H1 (cell line): ENCODE data around the gene GPR83. TPM values are rescaled to one million over a fixed set of nuclear protein-coding genes. Genes with fewer than 3 reads are reported as not detected.

ENCODE experiments used
- CTCF ChIA-PET: fragments of 300-600 bp; sonication (Branson Sonifier 250); formaldehyde crosslinking; loops from one replicate; lab custom pipeline; 2021; ENCODE audit not compliant: partially characterized antibody; lab: Charles Lee
- POLR2A ChIA-PET: fragments of 300-600 bp; sonication (Branson Sonifier 250); formaldehyde crosslinking; loops from one replicate; lab custom pipeline; 2021; ENCODE audit warnings: inconsistent platforms; ENCODE audit not compliant: partially characterized antibody; lab: Charles Lee
- DNase-seq, 2 experiments: peaks; one replicate each; pipeline versions ENCODE4 v3.0.0 to v3.0.0-alpha.2; 2010 to 2022; ENCODE audit warnings: low spot score in 2 of 2, low read depth in 1 of 2, mixed read lengths in 1 of 2
- FAIRE-seq: peaks from 2 replicates; lab custom pipeline; 2011; peaks lifted over from hg19 to GRCh38; lab: Jason Lieb, UNC
- H2AFZ ChIP-seq: 2 replicates; pipeline ENCODE4 v1.8.1; 2012; ENCODE audit warnings: low read length, inconsistent platforms
- H2AK5ac ChIP-seq: 2 replicates; pipeline ENCODE4 v1.6.1; 2013; ENCODE audit warnings: low read depth, low read length
- H2BK120ac ChIP-seq: replicated peaks from 2 replicates; pipeline ENCODE3; 2013; ENCODE audit warnings: low read depth, low read length, inconsistent platforms
- H2BK12ac ChIP-seq: 2 replicates; pipeline ENCODE4 v1.6.1; 2013; ENCODE audit warnings: low read depth, low read length
- H2BK15ac ChIP-seq: 2 replicates; pipeline ENCODE4 v1.6.1; 2013; ENCODE audit warnings: low read length
- H2BK20ac ChIP-seq: 2 replicates; pipeline ENCODE4 v1.6.1; 2013; ENCODE audit warnings: low read length
- H2BK5ac ChIP-seq: 2 replicates; pipeline ENCODE4 v1.6.1; 2013; ENCODE audit warnings: low read depth, low read length
- H3K14ac ChIP-seq: 2 replicates; pipeline ENCODE4 v1.6.1; 2013; ENCODE audit warnings: inconsistent platforms; ENCODE audit not compliant: insufficient read length
- H3K18ac ChIP-seq: 2 replicates; pipeline ENCODE4 v1.6.1; 2013; ENCODE audit warnings: low read length; ENCODE audit errors: extremely low read depth
- H3K23ac ChIP-seq: 2 replicates; pipeline ENCODE4 v1.6.1; 2013; ENCODE audit warnings: inconsistent platforms; ENCODE audit not compliant: insufficient read length
- H3K23me2 ChIP-seq: 2 replicates; pipeline ENCODE4 v1.6.1; 2013; ENCODE audit warnings: low read depth, low read length
- H3K27ac ChIP-seq: 2 replicates; pipeline ENCODE4 v1.6.1; 2011; ENCODE audit warnings: low read depth, low read length, inconsistent platforms
- H3K27me3 ChIP-seq, 4 experiments: replicated peaks in 1 of 4; 1 replicate in 1 of 4; 2 replicates in 3 of 4; pipeline versions ENCODE4 v1.6.1 to v1.8.1; 2011 to 2013; ENCODE audit warnings: low read length in 3 of 4, mild to moderate bottlenecking in 3 of 4, inconsistent platforms in 2 of 4, mixed read lengths in 2 of 4, moderate library complexity in 1 of 4; ENCODE audit not compliant: control insufficient read depth in 3 of 4, insufficient read depth in 3 of 4; ENCODE audit errors: extremely low read depth in 1 of 4
- H3K36me3 ChIP-seq, 4 experiments: 2 replicates each; pipeline versions ENCODE4 v1.6.1 to v1.8.1; 2011 to 2013; ENCODE audit warnings: mild to moderate bottlenecking in 4 of 4, low read length in 3 of 4, moderate library complexity in 2 of 4, control low read depth in 1 of 4, inconsistent platforms in 1 of 4; ENCODE audit not compliant: insufficient read depth in 4 of 4, control insufficient read depth in 2 of 4
- H3K4ac ChIP-seq: replicated peaks from 2 replicates; pipeline ENCODE3; 2013; ENCODE audit warnings: low read length, low read depth, mixed read lengths, inconsistent platforms; ENCODE audit not compliant: insufficient read length
- H3K4me1 ChIP-seq, 4 experiments: replicated peaks in 1 of 4; 1 replicate in 1 of 4; 2 replicates in 3 of 4; pipeline versions ENCODE4 v1.6.1 to v1.8.1; 2011 to 2013; ENCODE audit warnings: low read length in 3 of 4, inconsistent platforms in 2 of 4, mixed read lengths in 1 of 4; ENCODE audit not compliant: insufficient read depth in 4 of 4, control insufficient read depth in 3 of 4
- H3K4me2 ChIP-seq, 2 experiments: 2 replicates each; pipeline versions ENCODE4 v1.6.1 to v1.8.1; 2011 to 2013; ENCODE audit warnings: low read depth in 2 of 2, low read length in 2 of 2, control low read depth in 1 of 2, inconsistent platforms in 1 of 2, mild to moderate bottlenecking in 1 of 2; ENCODE audit not compliant: insufficient read depth in 1 of 2
- H3K4me3 ChIP-seq, 4 experiments: fragments of 200-600, 300-600 bp in 1 of 4; sonication (generic), shearing (Covaris generic), sonication (Bioruptor Twin) in 1 of 4; 2 replicates each; pipeline versions ENCODE4 v1.5.1 to v1.8.1; 2011 to 2016; ENCODE audit warnings: low read length in 4 of 4, low read depth in 3 of 4, control low read depth in 2 of 4, inconsistent platforms in 2 of 4, mild to moderate bottlenecking in 2 of 4, mixed read lengths in 1 of 4, moderate library complexity in 1 of 4; ENCODE audit not compliant: insufficient read depth in 2 of 4; ENCODE audit errors: extremely low read depth in 1 of 4
- H3K56ac ChIP-seq: replicated peaks from 2 replicates; pipeline ENCODE3; 2013; ENCODE audit warnings: low read depth, mild to moderate bottlenecking, mixed read lengths, low read length, inconsistent platforms; ENCODE audit not compliant: insufficient read length
- H3K79me1 ChIP-seq: 2 replicates; pipeline ENCODE4 v1.6.1; 2013; ENCODE audit warnings: low read depth, low read length, control low read depth
- H3K79me2 ChIP-seq, 2 experiments: 2 replicates each; pipeline versions ENCODE4 v1.6.1 to v1.8.1; 2012 to 2013; ENCODE audit warnings: low read length in 2 of 2, mild to moderate bottlenecking in 2 of 2, inconsistent platforms in 1 of 2; ENCODE audit not compliant: insufficient read depth in 2 of 2, control insufficient read depth in 1 of 2
- H3K9ac ChIP-seq, 4 experiments: replicated peaks in 1 of 4; 1 replicate in 1 of 4; 2 replicates in 3 of 4; pipeline versions ENCODE4 v1.6.1 to v1.8.1; 2011 to 2013; ENCODE audit warnings: low read depth in 3 of 4, low read length in 3 of 4, control low read depth in 2 of 4, mild to moderate bottlenecking in 2 of 4, moderate library complexity in 2 of 4, inconsistent platforms in 1 of 4; ENCODE audit errors: extremely low read depth in 1 of 4
- H3K9me3 ChIP-seq, 2 experiments: 2 replicates each; pipeline versions ENCODE4 v1.6.1 to v1.8.1; 2012 to 2013; ENCODE audit warnings: mild to moderate bottlenecking in 2 of 2, moderate library complexity in 2 of 2, control low read depth in 1 of 2, inconsistent platforms in 1 of 2, low read depth in 1 of 2, low read length in 1 of 2, mixed read lengths in 1 of 2; ENCODE audit not compliant: insufficient read depth in 2 of 2
- H4K20me1 ChIP-seq, 2 experiments: replicated peaks in 1 of 2; 2 replicates each; pipeline versions ENCODE3 to v1.8.1; 2011 to 2013; ENCODE audit warnings: inconsistent platforms in 2 of 2, low read length in 2 of 2, mild to moderate bottlenecking in 1 of 2; ENCODE audit not compliant: insufficient read depth in 2 of 2, control insufficient read depth in 1 of 2
- H4K5ac ChIP-seq: 2 replicates; pipeline ENCODE4 v1.6.1; 2013; ENCODE audit warnings: low read length, low read depth, mixed read lengths, inconsistent platforms; ENCODE audit not compliant: insufficient read length
- H4K8ac ChIP-seq: 2 replicates; pipeline ENCODE4 v1.8.0; 2013; ENCODE audit warnings: mild to moderate bottlenecking, moderate library complexity, low read length, inconsistent platforms; ENCODE audit not compliant: insufficient read depth; ENCODE audit errors: extremely low read depth
- H4K91ac ChIP-seq: replicated peaks from 2 replicates; pipeline ENCODE3; 2013; ENCODE audit warnings: low read length, mixed read lengths, inconsistent platforms; ENCODE audit not compliant: insufficient read length
- FOSL1 ChIP-seq: IDR thresholded peaks from 2 replicates; pipeline ENCODE4 v1.6.1; 2011; ENCODE audit warnings: mild to moderate bottlenecking, low read depth, low read length, moderate library complexity; ENCODE audit not compliant: insufficient read depth
- KDM4A ChIP-seq: IDR thresholded peaks from one replicate; pipeline ENCODE4 v1.7.1; 2012; ENCODE audit warnings: low read depth, mild to moderate bottlenecking, moderate library complexity, low read length, inconsistent platforms; ENCODE audit not compliant: severe bottlenecking
- SIN3A ChIP-seq, 2 experiments: IDR thresholded peaks in 1 of 2; conservative IDR thresholded peaks in 1 of 2; 2 replicates each; pipeline ENCODE4 v1.6.1; 2011 to 2012; ENCODE audit warnings: low read length in 2 of 2, improper control_type of control experiment in 1 of 2, low read depth in 1 of 2, mild to moderate bottlenecking in 1 of 2
- SIRT6 ChIP-seq: IDR thresholded peaks from one replicate; pipeline ENCODE4 v1.7.1; 2012; ENCODE audit warnings: low read length, inconsistent platforms
- WGBS, 2 experiments: shearing (Covaris generic) in 1 of 2; methylation state at CpG; one replicate each; pipeline versions ENCODE4 v1.1.6 to v1.1.7; 2013 to 2015; ENCODE audit warnings: low lambda C conversion rate in 2 of 2, mixed read lengths in 2 of 2, inconsistent platforms in 1 of 2, low coverage in 1 of 2, missing lambda C conversion rate in 1 of 2; ENCODE audit not compliant: insufficient replicate concordance in 2 of 2, insufficient coverage in 1 of 2, insufficient read length in 1 of 2; ENCODE audit errors: extremely low coverage in 1 of 2, missing lambda C conversion rate in 1 of 2; 5-methylcytosine and 5-hydroxymethylcytosine counted together
- polyA plus RNA-seq, 7 experiments: library from polyadenylated mRNA; depleted of rRNA in 3 of 7; stranded (reverse) in 5 of 7; unstranded in 2 of 7; fragments of >200 nt in 5 of 7; fragments of 200-250 nt in 2 of 7; gene quantifications; 1 replicate in 5 of 7; 2 replicates in 1 of 7; 4 replicates in 1 of 7; pipeline versions ENCODE4 v1.2.1 to v1.2.3, GENCODE V29; 2011 to 2013; ENCODE audit warnings: missing spikeins in 2 of 7, mixed read lengths in 2 of 7
- total RNA-seq: library from RNA; stranded (reverse); fragmentation: NEBNext Ultra II Directional; extraction: Animal tissue kit (Norgen Biotek cat#: 25700); gene quantifications from 2 replicates; pipeline ENCODE4 v1.2.1, GENCODE V29; 2021

GPR83 gene
- total and polyA plus RNA-seq, 2 of the 8 experiments (the other 6 are each of a cell fraction or from before 2014, with no cell fraction given): 0.30 to 1.5 TPM

GRCh38 chr11:94379613-94380012 is 21.6 kb downstream of the GPR83 start:
- ChIA-PET POLR2A (no interaction called here), CTCF (no interaction called here)

More at GRCh38 chr11:94379613-94380012, 21.6 kb downstream of the GPR83 start:
- Histone ChIP-seq H4K91ac (no peak overlapping the region), H3K79me2 (no peaks in the 10 kb centered on the region), H3K27me3 (no peaks in the 10 kb centered on the region), H3K9me3 (peaks cover 0 to 3% of the 10 kb centered on the region in 2 experiments; a peak in 1 of 4 replicates), H4K8ac (no peak overlapping the region), H3K56ac (no peak overlapping the region), H2BK120ac (no peak overlapping the region), H4K20me1 (no peaks in the 10 kb centered on the region), H3K4me2 (no peak overlapping the region), H3K4me3 (no peak overlapping the region), H2BK12ac (no peak overlapping the region), H3K4me1 (no peaks in the 10 kb centered on the region), H2BK15ac (no peak overlapping the region), H2BK20ac (no peak overlapping the region), H4K5ac (no peak overlapping the region), H3K18ac (no peak overlapping the region), H2AK5ac (no peak overlapping the region), H3K9ac (no peak overlapping the region), H3K23me2 (no peaks in the 10 kb centered on the region), H3K27ac (no peak overlapping the region), H3K14ac (no peak overlapping the region), H2AFZ (no peak overlapping the region), H3K79me1 (no peaks in the 10 kb centered on the region), H3K4ac (no peak overlapping the region), H2BK5ac (no peak overlapping the region), H3K36me3 (no peaks in the 10 kb centered on the region), H3K23ac (no peak overlapping the region)
- TF ChIP-seq KDM4A (no peak), FOSL1 (no peak), SIN3A (conservative IDR thresholded peaks at IDR 0.05 in 1 of 2, IDR thresholded peaks at IDR 0.05 in 1 of 2; ENCODE audit: low read depth in 1 of 2, low read length in 2 of 2) (no peak), SIRT6 (no peak)
- 77% methylated on average over 5 of the region's 5 CpGs; no CpG with 5 or more reads in 1 of the 2 experiments for WGBS, 2 experiments
- no peak for FAIRE-seq
- DNase-seq: no peak
